HG03342 (cell line): ENCODE results near the gene ALKBH7.

Experiments
- ATAC-seq: cut with Tn5 transposase; IDR thresholded peaks from one replicate; pipeline ENCODE4 v1.9.1; 2021; ENCODE audit warnings: mild to moderate bottlenecking, moderate library complexity; ENCODE audit not compliant: unreplicated experiment

The ALKBH7 gene

GRCh38 chr19:6362351-6362801, 10.2 kb upstream of the ALKBH7 start:
- no peak for ATAC-seq

DNA sequence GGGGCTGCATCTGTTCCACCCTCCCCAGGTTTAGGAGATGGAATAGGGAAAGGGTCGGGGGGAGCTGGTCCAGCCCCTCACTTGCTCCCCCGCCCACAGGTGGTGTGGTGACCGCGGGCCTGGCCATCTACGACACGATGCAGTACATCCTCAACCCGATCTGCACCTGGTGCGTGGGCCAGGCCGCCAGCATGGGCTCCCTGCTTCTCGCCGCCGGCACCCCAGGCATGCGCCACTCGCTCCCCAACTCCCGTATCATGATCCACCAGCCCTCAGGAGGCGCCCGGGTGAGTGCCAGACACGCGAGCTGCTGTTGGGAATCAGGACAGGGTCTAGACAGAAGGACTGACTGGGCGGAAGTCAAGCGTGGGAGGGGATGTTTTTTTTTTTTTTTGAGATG, 8.2 kb upstream of the ALKBH7 start:
- no peak for ATAC-seq

DNA sequence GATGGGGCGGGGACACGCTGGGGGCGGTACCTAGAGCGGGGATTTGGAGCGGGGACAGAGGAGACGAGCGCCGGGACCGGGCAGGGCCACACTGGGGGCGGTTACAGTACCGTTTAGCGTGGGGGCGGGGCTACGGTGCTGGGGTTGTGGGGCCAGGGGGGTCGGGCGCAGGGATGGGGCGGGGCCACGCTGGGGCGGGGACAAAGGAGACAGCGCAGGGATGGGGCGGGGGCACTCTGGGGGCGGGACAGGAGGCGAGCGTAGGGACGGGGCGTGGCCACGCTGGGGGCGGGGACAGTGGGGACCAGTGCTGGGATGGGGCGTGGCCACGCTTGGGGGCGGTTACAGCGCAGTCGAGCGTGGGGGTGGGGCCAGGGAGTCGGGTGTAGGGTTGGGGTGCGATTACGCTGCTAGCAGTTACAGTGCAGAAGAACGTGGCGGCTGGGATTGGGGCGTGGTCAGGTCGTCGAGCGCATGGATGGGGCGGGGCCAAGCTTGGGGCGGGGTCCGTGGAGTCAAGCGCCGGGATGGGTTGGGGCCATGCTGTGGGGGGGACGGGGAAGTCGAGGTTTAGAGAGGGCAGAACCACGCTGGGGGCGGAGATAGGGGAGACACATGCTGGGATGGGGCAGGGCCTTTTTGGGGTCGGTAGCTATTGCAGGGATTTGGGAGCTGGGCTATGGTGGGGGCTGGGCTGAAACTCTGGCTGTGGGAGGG, 660 bp downstream of the ALKBH7 start:
- ATAC-seq = peak; percentile 53

GRCh38 chr19:6373813-6374108, 1.2 kb downstream of the ALKBH7 start:
- no peak for ATAC-seq

GRCh38 chr19:6374161-6374709, 1.6 kb downstream of the ALKBH7 start:
- no peak for ATAC-seq

DNA sequence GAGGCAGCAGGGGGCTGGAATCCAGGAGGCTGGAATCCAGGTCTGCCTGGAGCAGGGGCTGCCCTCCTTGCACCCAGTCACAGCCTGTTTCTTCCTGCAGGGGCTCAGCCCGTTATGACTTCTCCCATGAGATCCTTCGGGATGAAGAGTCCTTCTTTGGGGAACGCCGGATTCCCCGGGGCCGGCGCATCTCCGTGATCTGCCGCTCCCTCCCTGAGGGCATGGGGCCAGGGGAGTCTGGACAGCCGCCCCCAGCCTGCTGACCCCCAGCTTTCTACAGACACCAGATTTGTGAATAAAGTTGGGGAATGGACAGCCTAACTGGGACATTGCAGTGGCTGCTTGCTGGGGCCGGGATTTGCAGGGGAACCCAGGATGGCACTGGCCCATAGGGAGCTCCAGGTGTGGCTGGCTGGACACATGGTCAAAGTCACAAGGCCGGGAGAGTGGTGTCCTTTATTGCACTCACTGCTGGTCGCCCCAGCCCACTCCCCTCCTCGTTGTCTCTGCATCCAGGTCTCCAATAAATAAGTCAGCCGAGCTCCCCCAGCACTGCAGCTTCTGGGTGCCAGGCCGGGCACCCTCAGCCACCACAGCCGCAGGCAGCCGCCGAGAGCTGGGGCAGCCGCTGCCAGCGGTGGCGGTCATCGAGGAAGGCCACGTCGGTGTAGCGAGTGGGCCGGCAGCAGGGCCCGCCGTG, 2.3 kb downstream of the ALKBH7 start:
- no peak for ATAC-seq

GRCh38 chr19:6375411-6376010, 2.9 kb downstream of the ALKBH7 start, which contains the start of gene PSPN:
Gene PSPN (minus strand): TSS chr19:6375933. CDS start chr19:6375849, 84 bp downstream.
- ATAC-seq = no peak

DNA sequence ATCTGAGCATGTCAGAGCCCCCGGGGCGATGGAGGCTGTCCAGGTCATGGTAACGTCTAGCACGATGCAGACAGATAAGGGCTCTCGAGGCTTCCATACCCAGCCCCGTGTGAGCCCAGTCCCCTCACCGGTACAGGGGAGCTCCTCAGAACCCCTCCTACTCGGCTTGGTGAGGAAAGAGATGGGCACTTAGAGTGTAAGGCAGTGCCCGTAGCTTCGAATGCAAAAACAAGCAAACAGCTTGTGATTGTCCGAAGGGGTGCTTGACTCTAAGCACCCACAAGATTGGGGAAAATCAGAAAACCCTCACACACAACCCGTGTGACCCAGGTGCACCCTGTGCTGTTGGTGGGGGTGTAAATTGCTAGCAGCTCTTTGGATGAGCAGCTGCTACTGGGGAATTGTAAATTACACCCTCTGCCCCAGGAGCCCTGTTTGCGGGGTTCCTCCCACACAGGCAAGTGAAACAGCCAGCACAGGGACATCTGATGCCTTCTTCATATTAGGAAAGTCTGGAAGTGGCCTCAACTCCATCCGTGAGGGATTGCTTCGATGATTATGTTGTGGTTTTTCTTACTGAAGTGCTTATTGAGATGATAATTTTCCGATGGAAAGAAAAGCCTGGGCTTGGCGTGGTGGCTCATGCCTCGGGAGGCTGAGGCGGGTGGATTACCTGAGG, 4.1 kb downstream of the ALKBH7 start:
- no peak for ATAC-seq

- ATAC-seq = no peak
Observed at GRCh38 chr19:6378041-6378440, 5.4 kb downstream of the ALKBH7 start.

DNA sequence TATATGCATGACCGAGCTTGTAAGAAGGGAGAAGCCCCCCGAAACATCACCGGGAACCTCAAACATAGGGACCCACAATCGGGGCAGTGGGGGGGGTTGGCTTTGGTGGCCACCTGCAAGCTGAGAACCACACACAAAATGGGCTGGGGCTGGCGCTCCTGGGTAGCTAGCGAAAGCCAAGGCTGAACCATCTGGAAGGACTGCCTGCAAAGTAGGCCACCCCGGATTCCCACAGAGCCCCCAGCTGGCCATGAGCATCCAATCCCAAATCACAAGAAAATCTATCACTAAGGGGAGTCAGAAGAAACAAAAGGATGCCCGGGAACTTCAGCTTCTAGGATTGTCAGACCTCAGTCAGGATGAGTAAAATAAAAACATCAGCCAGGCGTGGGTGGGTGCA, 5.9 kb downstream of the ALKBH7 start:
- no peak for ATAC-seq

DNA sequence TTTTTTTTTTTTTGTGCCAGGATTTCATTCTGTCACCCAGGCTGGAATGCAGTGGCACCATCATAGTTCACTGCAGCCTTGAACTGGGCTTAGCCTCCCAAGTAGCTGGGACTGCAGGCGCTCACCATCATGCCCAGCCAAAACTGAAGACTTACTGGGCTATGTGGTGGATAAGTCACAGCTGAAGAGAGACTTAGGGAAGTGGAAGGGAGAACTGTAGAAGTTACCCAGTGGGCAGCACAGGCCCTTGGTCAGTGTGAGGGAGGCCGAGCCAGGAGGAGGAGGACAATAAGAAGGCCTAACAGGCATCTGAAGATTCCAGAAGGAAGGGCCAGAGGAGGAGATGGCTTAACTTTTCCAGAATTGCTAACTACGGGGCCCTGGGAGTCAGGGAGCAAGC, 7.2 kb downstream of the ALKBH7 start:
- no peak for ATAC-seq

- no peak for ATAC-seq
Observed at GRCh38 chr19:6381030-6381750, 8.6 kb downstream of the ALKBH7 start.

- ATAC-seq = no peak
Observed at GRCh38 chr19:6383188-6383587, 10.6 kb downstream of the ALKBH7 start.

GRCh38 chr19:6384381-6384780, 11.8 kb downstream of the ALKBH7 start:
- ATAC-seq = no peak

DNA sequence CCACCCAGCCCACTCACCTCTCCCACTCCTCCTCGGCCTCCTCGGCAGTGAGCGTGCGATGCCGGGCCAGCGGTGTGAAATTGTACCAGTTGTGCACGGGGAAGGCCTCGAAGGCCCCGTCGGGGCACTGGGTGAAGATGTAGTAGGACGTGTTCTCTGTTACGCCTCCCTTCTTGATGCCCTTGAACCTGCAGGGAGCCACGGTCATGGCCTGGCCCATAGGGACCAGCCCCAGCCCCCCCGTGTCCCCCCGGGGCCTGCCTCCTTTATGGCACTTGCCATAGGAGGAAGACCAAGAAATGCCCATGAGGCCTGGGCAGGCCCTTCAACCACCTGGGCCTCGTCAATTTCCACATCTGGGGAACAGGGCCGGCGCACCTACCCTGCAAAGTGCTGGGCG, 14.8 kb downstream of the ALKBH7 start:
- ATAC-seq = no peak

- ATAC-seq = no peak
Observed at GRCh38 chr19:6392221-6393073, 19.9 kb downstream of the ALKBH7 start.

DNA sequence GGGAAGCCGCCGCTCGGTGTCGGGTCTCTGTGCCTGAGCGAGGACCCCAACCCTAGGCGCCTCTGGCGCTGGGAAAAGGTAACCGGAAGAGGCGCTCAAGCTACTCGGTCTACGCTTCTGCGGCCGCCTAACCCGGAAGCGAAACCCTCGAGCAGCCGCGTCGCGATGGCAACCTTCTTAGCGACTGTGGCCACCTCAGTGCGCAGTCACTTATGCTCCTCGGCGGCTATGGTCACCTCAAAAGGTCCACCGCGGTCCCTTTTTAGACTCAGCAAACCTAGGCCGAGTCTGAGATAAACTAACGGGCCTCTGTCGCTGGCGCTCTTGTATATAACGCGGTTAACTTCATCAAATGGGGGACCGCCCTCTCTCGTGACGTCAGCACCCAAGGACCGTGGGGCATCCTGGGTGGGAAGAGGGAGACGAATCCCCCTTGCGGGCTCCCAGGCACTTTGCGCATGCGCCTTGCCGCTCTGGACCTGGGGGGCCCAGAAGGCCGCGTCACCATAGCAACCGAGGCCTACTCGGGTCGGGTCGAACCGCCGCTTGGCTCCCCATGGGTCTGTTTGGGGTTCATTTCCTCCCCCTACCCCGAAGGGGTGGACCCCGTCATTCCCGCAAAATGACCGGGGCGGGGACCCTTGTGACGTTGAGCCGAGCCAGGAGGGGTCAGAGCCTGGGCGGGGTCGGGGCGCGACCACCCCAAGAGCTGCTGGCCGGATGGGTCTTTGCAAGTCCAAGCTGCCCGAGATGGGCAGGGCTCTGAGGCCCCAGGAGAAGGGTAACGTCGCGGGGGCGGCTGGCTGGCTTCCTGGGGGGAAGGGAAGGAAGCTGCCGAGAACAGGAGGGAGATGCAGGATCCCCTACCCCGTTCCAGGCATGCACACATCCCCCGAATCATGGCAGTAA, 20.7 kb downstream of the ALKBH7 start, which contains the start of gene GTF2F1:
TSS of gene GTF2F1 (minus strand) at position 91 of the 909 bp plus-strand sequence. CDS start 169 bp downstream, outside the sequence.
- peak; percentile 76 for ATAC-seq

- no peak for ATAC-seq
Observed at GRCh38 chr19:6393983-6394412, 21.4 kb downstream of the ALKBH7 start.
